HG02970 (cell line): ENCODE data around the gene CPEB4.

Source experiments
- ATAC-seq: cut with Tn5 transposase; IDR thresholded peaks from one replicate; pipeline ENCODE4 v1.9.1; 2021; ENCODE audit warnings: mild to moderate bottlenecking, moderate library complexity, moderate number of reproducible peaks; ENCODE audit not compliant: unreplicated experiment, low FRiP score

Gene CPEB4

GRCh38 chr5:173935396-173935795 lies 47.2 kb downstream of the CPEB4 start:
- no peak for ATAC-seq

GRCh38 chr5:173940269-173940668 lies 52.1 kb downstream of the CPEB4 start:
- no peak for ATAC-seq

GRCh38 chr5:173941102-173941501 lies 53.0 kb downstream of the CPEB4 start:
- ATAC-seq: no peak

- no peak for ATAC-seq
These were observed 53.7 kb downstream of the CPEB4 start for GRCh38 chr5:173941758-173942401.

- no peak for ATAC-seq
These were observed 56.4 kb downstream of the CPEB4 start for GRCh38 chr5:173944511-173944910.

GRCh38 chr5:173945160-173945559 lies 57.0 kb downstream of the CPEB4 start:
- no peak for ATAC-seq

- no peak for ATAC-seq
These were observed 58.2 kb downstream of the CPEB4 start for GRCh38 chr5:173946323-173946722.

- no peak for ATAC-seq
These were observed 62.7 kb downstream of the CPEB4 start for GRCh38 chr5:173950829-173951228.

- no peak for ATAC-seq
These were observed 65.5 kb downstream of the CPEB4 start for GRCh38 chr5:173953528-173954090.

- ATAC-seq: peak; percentile 51
These were observed 66.7 kb downstream of the CPEB4 start for GRCh38 chr5:173954671-173955521.

- ATAC-seq: no peak
These were observed 72.8 kb downstream of the CPEB4 start for GRCh38 chr5:173960986-173961385.

GRCh38 chr5:173961418-173961817 lies 73.3 kb downstream of the CPEB4 start:
- ATAC-seq: no peak

- ATAC-seq: no peak
These were observed 74.4 kb downstream of the CPEB4 start for GRCh38 chr5:173962436-173962972.

- ATAC-seq: no peak
These were observed 75.2 kb downstream of the CPEB4 start for GRCh38 chr5:173963182-173963838.

- ATAC-seq: no peak
These were observed 75.8 kb downstream of the CPEB4 start for GRCh38 chr5:173963867-173964441.

GRCh38 chr5:173964506-173964905 lies 76.4 kb downstream of the CPEB4 start:
- no peak for ATAC-seq

- no peak for ATAC-seq
These were observed 79.1 kb downstream of the CPEB4 start for GRCh38 chr5:173967241-173967640.

- ATAC-seq: no peak
These were observed 80.1 kb downstream of the CPEB4 start for GRCh38 chr5:173968154-173968797.

GRCh38 chr5:173969167-173970049 lies 81.3 kb downstream of the CPEB4 start:
- ATAC-seq: no peak
